Lower leg skin (tissue), 4 donors: ENCODE results near the gene UBE2D1. TPM values are rescaled to one million over a fixed set of nuclear protein-coding genes. Genes with fewer than 3 reads are reported as not detected.
A peak's percentile ranks its signal among the peaks of the same experiment; 100 is the strongest.

Experiments used
- DNase-seq, 2 donors: peaks; one replicate each; pipeline ENCODE4 v3.0.0-alpha.2; 2019; ENCODE audit warnings: low spot score in 2 of 2
- H3K4me3 ChIP-seq: fragments of 200-600 bp; sonication (generic); 2 replicates; pipeline ENCODE4 v1.5.1; 2017; ENCODE audit warnings: mild to moderate bottlenecking, low read depth; ENCODE audit not compliant: poor library complexity, severe bottlenecking
- POLR2A ChIP-seq, 2 donors: fragments of 450-650 bp; IDR thresholded peaks; one replicate each; pipeline ENCODE4 v1.6.1; 2016 to 2017; ENCODE audit warnings: antibody characterized with exemption in 2 of 2, mild to moderate bottlenecking in 1 of 2, moderate library complexity in 1 of 2
- WGBS, 2 donors: methylation state at CpG; one replicate each; pipeline ENCODE4 v1.1.5; 2018; 5-methylcytosine and 5-hydroxymethylcytosine counted together
- intact Hi-C: fragments of 100-400 bp; cut with DNase I; formaldehyde crosslinking; loops from one replicate; pipeline ENCODE4 v1.15.0; 2023; ENCODE audit warnings: low total_unique reads
- total RNA-seq, 4 donors: library from RNA; depleted of rRNA; stranded (reverse); fragments of >200 nt; gene quantifications; one replicate each; pipeline ENCODE4 v1.1.0, GENCODE V29; 2016
- TF ChIP-seq, protein P1 (sequence below), 3 donors: fragments of 450-650 bp; IDR thresholded peaks; one replicate each; pipeline ENCODE4 v1.5.1; 2016; ENCODE audit warnings: antibody characterized with exemption in 3 of 3, mild to moderate bottlenecking in 3 of 3, moderate library complexity in 2 of 3

Gene UBE2D1
- total RNA-seq, 4 donors from 2014 or later = 4.7 to 7.7 (median 6.3) TPM

- 82 to 93% methylated on average over 1 of the region's 1 CpG for WGBS, 2 donors
- H3K4me3 ChIP-seq = no peak overlapping the region
- DNase-seq = no peak
- no peak for TF ChIP-seq POLR2A (IDR thresholded peaks at IDR 0.05)
- TF ChIP-seq, protein P1, sequence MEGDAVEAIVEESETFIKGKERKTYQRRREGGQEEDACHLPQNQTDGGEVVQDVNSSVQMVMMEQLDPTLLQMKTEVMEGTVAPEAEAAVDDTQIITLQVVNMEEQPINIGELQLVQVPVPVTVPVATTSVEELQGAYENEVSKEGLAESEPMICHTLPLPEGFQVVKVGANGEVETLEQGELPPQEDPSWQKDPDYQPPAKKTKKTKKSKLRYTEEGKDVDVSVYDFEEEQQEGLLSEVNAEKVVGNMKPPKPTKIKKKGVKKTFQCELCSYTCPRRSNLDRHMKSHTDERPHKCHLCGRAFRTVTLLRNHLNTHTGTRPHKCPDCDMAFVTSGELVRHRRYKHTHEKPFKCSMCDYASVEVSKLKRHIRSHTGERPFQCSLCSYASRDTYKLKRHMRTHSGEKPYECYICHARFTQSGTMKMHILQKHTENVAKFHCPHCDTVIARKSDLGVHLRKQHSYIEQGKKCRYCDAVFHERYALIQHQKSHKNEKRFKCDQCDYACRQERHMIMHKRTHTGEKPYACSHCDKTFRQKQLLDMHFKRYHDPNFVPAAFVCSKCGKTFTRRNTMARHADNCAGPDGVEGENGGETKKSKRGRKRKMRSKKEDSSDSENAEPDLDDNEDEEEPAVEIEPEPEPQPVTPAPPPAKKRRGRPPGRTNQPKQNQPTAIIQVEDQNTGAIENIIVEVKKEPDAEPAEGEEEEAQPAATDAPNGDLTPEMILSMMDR (IDR thresholded peaks at IDR 0.05) = no peak
- intact Hi-C loops = no loop called here
Measured at GRCh38 chr10:58319599-58319998, 15.2 kb upstream of the UBE2D1 start.

GRCh38 chr10:58320351-58321049 is 14.3 kb upstream of the UBE2D1 start:
- intact Hi-C loops = no loop called here
- WGBS, 2 donors = 87 to 95% methylated on average over 4 of the region's 4 CpGs
- TF ChIP-seq, protein P1 (IDR thresholded peaks at IDR 0.05) = no peak
- TF ChIP-seq POLR2A (IDR thresholded peaks at IDR 0.05) = no peak
- DNase-seq = no peak
- no peak overlapping the region for H3K4me3 ChIP-seq

DNA sequence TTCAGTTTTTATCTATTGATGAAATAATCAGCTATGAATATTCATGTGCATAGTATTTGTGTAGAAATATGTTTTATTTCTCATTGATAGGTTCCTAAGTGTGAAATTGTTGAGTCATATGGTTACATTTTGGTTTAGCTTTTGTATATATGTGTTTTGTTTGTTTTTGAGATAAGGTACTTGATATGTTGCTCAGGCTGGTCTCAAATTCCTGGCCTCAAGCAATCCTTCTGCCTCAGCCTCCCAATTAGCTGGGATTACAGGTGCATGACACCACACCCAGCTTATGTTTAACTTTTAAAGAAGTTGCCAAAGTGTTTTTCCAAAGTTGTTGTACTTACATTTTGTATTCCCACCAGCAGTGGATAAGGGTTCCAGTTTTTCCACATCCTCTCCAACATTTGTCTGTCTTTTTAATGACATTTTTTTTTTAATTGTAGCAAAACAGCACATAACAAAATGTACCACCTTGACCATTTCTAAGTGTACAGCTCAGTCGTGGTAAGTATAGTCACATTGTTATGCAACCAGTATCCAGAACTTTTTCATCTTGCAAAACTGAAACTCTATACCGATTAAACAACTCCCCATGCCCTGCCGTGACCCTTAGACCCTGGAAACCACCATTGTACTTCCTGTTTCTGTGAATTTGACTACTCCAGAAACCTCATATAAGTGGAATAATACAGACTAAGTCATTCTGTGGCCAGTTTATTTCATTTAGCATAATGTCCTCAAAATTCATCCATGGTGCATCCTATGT is 12.6 kb upstream of the UBE2D1 start:
- 59 to 66% methylated on average over 3 of the region's 3 CpGs for WGBS, 2 donors
- TF ChIP-seq, protein P1 (IDR thresholded peaks at IDR 0.05) = no peak
- TF ChIP-seq POLR2A (IDR thresholded peaks at IDR 0.05) = no peak
- intact Hi-C loops = no loop called here
- DNase-seq = peak in 1 of 2 donors; percentile 20
- no peak overlapping the region for H3K4me3 ChIP-seq

DNA sequence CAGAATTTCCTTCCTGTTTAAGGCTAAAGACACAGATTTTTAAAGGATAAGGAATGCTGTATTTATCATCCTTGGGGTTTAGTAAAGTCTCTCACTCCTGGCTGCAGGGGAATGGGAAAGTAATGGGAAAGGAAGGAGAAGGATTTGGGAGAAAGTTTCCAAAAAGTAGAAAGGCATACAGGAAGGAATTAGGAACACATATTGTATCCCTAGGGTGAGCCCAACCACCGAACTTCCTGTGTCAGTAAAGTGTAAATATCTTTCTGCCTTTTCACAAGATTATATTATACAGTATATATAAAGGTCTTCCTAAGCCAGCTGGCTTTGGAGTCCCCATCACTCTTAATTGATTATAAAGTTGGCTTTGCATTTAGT is 12.0 kb upstream of the UBE2D1 start:
- no peak for DNase-seq
- no peak overlapping the region for H3K4me3 ChIP-seq
- intact Hi-C loops = no loop called here
- 56% methylated on average over 1 of the region's 1 CpG for WGBS, 2 donors
- TF ChIP-seq POLR2A (IDR thresholded peaks at IDR 0.05) = no peak
- TF ChIP-seq, protein P1 (IDR thresholded peaks at IDR 0.05) = no peak

- TF ChIP-seq, protein P1 (IDR thresholded peaks at IDR 0.05) = no peak
- TF ChIP-seq POLR2A (IDR thresholded peaks at IDR 0.05) = no peak
- DNase-seq = peak; percentile 19 to 86
- 25 to 36% methylated on average over 10 to 24 of the region's 25 CpGs for WGBS, 2 donors
- intact Hi-C loops = no loop called here
- no peak overlapping the region for H3K4me3 ChIP-seq
Measured at GRCh38 chr10:58326967-58327381, 7.8 kb upstream of the UBE2D1 start.
